LHCN-M2 (cell line): ENCODE data around the gene ZCCHC24. TPM values are rescaled to one million over a fixed set of nuclear protein-coding genes. Genes with fewer than 3 reads are reported as not detected.

Experiments
- DNase-seq: peaks from one replicate; pipeline ENCODE4 v3.0.0-alpha.2; 2012; ENCODE audit warnings: low read depth
- total RNA-seq: library from RNA; depleted of rRNA; stranded (reverse); fragments of >200 nt; gene quantifications from 2 replicates; pipeline ENCODE4 v1.2.3, GENCODE V29; 2014

The ZCCHC24 gene
- total RNA-seq, 1 experiment from 2014 or later: 17.7 TPM

DNA sequence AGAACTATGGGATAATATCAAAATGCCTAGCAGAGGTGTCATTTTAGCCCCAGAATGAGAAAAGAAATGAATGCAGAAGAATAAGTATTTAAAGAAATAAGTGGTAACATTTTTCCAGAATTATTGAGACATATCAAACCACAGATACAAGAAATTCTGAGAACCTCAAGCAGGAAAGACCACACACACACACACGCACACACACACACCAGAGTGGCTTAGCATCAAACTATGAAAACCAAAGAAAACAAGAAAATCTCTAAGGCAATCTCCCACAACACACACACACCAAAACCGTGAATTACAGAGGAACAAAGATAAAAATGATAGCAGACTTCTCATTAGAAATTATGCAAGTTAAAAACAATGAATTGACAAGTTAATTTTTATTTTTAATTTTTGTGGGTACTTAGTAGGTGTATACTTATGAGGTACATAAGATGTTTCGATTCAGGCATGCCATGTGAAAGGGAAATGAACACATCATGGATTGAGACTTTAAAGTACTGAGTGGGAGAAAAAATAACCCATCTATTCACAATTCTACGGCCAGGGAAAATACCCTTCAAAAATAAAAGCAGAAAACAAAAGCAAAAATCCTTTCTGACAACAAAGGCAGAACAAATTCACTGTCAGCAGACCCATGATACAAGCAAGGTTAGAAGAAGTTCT lies 83.6 kb downstream of the ZCCHC24 start:
- peak; percentile 47 for DNase-seq

DNA sequence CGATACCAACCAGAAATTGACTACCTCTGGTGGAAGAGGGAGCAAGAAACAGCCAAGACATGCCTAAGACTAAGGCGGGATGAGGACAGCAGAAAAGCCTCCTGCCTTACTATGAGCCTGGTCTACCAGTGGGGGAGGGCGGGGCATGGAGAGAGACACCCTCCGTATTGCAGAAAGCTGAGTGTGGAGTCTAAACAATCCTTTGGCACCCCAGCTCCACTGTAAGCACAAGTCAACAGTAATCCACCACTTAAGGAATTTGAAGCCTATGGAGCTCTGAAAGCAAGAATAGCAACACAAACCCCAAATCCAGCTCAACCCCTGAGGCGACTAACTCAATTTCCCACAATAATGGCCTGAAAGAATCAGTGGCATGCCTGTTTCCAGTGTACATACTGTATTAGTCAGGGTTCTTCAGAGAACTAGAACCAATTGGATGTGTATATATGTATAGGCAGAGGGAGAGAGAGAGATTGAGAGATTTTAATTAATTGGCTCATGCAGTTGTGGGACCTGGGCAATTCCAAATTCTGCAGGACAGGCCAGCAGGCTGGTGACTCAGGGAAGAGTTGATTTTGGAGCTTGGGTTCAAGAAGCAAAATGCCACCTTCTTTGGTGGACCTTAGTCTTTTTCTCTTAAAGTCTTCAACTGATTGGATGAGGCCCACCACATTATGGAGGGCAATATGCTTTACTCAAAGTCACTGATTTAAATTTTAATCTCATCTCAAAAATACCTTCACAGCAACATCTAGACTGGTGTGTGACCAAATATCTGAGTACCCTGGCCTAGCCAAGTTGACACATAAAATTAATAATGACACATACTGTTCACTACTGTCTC lies 84.7 kb downstream of the ZCCHC24 start:
- DNase-seq: no peak

DNA sequence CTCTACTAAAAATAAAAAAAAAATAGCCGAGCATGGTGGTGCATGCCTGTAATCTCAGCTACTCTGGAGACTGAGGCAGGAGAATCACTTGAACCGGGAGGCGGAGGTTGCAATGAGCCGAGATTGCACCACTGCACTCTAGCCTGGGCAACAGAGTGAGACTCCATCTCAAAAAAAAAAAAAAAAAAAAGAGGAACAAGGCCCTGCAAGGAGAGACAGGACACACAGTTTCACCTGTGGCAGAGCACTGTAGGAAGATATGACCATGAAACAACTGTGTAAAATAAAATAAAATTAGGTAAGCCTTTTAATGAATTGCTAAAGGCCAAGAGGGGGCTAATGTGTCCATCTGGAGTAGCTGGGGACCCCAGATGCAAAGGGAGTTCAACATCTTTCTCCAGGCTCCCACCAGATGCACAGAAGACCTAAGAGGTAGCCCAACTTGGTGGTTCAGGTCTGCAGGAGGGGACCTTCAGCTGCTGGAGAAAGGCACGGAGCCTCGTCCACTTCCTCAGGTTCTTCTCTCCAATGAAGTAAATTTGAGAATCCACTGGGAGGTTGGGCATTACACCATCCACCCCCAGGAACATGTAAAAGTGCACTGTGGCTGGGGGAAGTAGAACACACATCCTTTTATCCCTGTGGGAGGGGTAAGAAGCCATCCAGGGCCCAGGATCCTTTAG lies 85.5 kb downstream of the ZCCHC24 start:
- DNase-seq: no peak

DNA sequence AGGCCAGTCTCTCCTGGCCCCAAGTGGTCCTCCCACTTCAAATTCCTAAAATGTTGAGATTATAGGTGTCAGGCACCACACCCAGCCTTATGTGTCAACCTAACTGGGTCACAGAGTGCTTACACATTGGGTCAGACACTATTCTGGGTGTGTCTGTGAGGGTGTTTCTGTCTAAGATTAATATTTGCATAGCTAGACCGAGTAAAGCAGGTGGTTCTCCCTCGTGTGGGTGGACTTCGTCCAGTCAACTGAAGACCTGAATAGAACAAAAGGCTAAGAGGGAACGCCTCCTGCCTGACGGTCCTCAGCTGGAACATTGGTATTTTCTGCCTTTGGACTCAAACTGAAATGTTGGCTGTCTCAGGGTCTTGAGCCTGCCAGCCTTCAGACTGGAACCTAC lies 86.6 kb downstream of the ZCCHC24 start:
- DNase-seq: no peak

DNA sequence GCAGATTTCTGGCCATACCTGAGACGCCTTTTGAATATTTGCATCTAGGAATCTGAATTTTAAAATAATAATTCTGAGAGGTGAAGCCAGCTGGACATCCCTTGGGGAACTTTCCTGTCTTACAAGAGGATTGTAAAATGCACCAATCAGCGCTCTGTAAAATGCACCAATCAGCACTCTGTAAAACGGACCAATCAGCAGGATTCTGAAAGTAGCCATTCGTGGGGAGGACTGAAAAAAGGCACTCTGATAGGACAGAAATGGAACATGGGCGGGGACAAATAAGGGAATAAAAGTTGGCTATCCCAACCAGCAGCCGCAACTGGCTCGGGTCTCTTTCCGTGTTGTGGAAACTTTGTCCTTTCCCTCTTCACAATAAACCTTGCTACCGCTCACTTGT lies 88.2 kb downstream of the ZCCHC24 start:
- no peak for DNase-seq

DNA sequence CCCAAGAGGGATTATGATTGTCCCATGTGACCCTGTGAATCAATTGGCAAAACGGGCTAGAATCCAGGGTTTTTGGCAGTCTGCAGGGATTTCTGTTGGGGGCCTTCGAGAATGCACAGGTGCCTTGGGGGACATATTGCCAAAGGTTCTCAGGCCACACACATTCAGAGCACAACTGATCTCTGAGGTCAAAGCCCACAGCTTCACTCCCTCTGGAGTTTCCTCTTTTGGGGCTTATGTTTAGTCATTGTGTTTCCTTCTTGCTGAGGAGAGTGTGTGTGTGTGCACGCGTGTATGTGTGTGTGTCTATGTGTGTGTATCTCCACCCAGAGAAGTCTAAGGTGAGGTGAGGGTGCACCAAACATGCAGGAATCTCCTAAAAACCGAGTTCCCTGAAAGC lies 89.3 kb downstream of the ZCCHC24 start:
- DNase-seq: no peak

DNA sequence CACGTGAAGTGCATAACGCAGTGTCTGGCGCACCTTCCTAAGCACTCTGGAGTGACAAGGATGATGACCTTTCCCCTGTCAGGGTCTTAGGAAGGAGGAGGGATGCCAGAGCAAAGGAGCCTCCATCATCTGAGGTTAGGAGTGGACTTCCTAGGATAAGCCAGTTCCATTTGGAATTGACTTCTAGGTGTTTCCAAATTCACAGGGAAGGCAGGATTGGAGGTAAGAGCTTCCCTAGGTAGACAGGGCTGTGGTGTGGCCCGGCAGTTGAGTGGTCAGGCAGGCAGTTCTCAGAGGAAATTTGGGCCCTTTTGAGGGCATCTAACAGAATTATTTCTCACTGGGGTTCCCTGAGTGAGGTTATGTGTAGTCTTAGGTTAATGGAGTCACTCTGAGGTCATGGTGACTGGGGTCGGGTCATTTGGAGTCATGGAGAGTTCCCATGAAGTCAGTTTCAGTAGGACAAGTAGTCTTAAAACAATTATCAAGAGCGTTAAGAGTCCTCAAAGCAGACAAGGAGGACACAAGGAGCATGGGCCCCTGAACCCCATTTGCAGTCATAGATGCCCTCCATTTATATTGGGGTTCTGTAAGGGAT lies 89.9 kb downstream of the ZCCHC24 start:
- no peak for DNase-seq

DNA sequence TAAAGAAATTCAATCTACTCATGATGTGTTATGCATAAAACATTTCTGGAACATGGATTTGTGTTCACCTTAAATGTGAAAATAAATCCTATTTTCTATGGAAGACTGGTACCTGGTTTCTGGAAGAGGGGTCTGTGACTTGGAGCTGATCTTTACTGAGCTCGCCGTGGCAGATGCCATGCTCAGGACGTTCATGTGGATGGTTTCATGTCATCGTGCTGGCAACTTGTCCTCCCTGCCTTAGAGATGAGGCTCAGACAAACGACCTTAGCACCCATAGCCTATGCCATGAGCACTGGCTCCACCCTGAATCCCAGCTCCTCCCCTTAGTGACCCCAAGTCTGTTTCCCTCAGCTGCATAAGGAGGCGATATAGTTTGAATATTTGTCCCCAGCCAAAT lies 90.8 kb downstream of the ZCCHC24 start:
- no peak for DNase-seq

DNA sequence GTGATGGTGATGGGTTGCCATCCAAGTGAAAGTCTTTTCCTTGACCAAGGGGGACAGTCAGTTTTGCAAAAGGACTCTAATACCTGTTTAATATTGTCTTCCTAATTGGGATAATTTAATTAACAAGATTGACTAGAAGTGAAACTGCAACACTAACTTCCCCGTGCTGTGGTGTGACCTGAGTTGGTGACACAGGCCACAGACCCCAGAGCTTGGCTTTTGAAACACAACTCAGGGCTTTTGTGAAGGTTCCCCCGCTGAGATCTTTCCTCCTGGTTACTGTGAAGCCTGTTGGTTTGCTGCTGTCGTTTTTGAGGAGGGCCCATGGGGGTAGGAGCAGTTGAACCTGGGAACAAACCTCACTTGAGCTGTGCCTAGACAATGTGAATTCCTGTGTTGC lies 91.3 kb downstream of the ZCCHC24 start:
- DNase-seq: no peak

DNA sequence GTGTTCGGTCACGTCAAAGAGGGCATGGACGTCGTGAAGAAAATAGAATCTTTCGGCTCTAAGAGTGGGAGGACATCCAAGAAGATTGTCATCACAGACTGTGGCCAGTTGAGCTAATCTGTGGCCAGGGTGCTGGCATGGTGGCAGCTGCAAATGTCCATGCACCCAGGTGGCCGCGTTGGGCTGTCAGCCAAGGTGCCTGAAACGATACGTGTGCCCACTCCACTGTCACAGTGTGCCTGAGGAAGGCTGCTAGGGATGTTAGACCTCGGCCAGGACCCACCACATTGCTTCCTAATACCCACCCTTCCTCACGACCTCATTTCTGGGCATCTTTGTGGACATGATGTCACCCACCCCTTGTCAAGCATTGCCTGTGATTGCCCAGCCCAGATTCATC lies 91.7 kb downstream of the ZCCHC24 start:
- no peak for DNase-seq

DNA sequence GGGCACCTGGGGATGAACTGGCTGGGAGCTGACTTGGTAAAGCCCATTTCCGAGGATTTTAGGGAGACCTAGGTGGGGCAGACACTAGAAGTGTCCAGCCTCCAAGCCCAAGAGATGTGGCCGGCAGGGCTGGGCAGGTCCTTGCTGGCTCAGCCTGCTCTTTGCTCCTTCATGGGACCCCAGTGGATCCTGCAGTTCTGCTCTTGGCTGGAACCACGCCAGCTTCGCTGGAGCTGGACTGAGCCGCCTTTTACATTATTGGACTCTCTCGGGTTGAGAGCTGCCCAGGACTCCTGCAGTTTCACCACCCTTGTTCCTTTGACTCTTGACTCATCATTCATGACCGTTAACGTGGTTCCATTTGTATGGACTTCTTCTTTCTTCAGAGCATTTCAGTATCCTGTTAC lies 92.4 kb downstream of the ZCCHC24 start:
- no peak for DNase-seq

DNA sequence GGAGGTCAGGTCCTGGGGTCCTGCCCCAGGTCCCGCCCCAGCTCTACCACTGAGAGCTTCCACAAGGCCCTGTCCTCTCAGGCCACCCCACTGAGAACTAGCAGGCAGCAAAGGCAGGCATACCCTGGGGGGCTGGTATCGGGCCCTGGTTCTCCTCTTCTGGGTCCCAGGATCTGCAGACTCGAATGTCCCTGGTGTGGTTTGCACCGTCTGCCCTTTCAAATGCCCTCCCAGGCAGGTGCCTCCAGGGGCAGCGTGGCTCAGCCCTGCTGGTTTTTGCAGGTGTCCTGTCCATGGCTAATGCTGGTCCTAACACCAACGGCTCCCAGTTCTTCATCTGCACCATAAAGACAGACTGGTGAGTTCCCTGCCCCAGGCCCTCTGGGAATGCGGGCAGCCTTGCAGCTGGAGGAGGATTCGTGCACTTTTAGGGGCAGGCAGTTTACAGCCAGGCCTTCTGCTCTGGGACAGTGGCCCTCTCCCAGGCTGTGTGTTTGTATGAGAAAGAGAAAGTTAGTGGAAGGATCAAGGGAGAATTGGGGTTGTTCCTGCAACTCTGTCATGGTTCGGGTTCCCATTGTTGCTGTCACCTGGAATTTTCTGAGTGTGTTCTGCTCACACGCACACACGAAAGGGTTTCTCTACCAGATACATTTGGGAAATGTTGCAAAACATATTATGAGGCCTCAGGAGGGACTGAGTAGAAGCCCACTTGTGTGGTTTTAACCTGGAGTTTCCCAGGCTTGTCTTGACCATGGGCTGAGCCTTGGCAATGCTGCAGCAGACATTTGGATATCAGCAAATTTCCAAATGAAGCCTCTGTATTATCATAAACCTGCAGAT lies 93.2 kb downstream of the ZCCHC24 start:
- DNase-seq: no peak

DNA sequence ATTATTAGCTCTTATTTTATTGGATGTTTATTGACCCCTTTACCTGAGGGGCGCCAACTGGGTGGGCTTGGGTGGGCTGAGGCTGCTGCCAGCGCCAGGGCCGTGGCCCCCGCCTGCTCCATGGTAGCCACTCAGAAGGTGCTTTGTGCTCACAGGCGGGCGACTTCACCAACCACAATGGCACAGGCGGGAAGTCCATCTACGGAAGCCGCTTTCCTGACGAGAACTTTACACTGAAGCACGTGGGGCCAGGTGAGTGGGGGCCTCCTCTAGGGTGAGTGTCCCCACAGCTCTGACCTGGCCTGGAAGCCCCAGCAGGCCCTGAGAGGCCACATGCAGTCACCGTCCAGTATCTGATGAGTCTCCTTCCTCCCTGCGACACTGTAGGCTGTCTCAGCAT lies 94.1 kb downstream of the ZCCHC24 start:
- DNase-seq: no peak

DNA sequence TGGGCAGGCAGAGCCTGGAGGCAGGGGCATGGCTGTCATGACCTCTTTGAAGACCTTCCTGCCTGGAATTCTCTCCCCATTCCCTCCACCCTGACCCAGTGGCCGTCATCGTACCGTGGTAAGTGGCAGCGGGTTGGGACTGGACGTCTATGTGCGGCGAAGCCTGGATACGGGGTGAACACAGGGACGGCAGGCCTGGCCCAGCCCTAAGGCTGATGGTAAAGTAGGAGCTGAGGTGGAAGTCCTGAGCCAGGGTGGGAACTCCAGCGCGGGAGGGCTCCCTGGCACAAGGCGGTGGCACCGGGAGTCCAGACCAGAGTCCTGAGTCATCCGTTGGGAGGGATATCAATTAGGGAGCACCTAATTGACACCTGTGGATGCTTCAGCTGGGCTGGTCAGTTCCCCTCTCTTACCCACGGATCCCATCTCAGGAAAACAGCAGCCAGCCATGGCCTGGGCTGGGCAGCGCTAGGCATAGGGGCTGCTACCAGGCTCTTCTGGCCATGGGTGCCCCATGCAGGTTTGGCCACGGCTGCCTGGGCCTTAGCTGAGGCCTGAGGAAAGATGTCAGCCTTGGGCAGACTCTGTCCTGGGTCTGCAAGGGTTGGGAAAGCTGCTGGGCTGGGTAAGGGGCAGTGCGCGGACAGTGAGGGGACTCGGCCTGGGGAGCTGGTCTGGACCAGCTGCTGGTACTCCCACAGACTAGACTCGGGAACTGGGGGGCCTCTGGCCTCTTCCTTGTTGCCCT lies 94.8 kb downstream of the ZCCHC24 start:
- no peak for DNase-seq

DNA sequence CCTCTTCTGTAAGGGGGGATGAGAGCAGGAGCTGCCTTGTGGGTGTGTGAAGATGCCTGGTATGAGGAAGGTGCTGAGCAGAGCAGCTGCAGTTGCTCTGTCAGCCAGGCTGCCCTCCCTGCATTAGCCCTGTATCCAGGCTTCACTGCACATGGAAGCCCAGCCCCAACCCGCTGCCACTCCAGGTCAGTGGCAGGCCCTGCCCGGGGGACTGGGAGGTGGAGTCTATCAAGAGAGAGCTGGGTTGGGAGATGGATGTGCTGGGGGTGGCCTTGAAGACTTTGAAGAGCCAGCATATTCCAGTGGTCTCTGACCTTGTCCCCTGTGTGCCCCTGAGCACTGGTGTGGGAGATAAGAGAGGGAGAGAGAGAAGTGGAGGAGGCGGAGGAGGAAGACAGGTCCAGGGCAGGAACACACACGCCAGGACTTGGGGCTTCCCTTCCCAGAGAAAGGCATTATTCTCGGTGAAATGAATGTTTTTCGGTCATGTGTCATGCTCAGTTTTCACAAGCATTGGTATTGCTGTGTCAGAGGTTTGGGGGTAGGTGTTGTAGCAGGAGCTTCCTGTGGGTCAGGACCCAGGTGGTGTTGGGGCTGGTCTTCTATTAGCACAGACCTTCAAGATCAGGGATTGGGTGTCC lies 95.5 kb downstream of the ZCCHC24 start:
- DNase-seq: no peak

DNA sequence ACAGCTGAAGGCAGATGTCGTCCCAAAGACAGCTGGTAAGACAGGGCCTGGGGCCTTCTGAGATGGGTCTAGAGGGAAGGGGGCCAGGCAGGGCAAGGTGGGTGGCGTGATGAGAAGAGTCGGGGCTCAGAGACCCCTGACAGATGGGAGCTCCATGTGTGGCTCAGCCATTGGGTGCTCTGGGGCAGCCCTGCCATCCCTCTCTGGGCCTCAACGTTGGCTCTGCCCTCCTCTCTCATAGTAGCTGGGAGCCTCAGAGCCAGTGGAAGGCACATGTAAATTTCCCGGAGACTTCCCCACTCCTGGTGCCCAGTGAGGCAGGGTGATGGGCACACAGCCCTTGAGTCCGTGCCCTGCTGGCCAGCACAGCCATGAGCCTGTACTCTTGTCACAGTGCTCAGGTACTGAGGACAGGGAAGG lies 96.3 kb downstream of the ZCCHC24 start:
- DNase-seq: no peak

DNA sequence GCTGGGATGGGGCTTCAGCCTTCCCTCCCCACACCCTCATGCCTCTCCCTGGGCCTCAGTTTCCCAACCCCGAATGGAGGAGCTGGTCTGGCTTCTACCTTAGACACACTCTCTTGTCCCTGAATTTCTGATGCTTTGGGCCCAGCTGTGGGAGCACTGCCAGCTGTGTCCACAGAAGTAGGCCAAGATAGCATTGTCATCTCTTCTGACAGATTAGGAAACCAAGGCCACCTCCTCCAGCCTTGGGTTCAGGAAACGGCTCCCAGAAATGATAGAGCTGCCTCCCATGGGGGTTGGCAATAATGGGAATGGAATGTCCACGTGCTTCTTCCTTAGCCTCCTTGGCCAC lies 96.8 kb downstream of the ZCCHC24 start:
- DNase-seq: no peak

DNA sequence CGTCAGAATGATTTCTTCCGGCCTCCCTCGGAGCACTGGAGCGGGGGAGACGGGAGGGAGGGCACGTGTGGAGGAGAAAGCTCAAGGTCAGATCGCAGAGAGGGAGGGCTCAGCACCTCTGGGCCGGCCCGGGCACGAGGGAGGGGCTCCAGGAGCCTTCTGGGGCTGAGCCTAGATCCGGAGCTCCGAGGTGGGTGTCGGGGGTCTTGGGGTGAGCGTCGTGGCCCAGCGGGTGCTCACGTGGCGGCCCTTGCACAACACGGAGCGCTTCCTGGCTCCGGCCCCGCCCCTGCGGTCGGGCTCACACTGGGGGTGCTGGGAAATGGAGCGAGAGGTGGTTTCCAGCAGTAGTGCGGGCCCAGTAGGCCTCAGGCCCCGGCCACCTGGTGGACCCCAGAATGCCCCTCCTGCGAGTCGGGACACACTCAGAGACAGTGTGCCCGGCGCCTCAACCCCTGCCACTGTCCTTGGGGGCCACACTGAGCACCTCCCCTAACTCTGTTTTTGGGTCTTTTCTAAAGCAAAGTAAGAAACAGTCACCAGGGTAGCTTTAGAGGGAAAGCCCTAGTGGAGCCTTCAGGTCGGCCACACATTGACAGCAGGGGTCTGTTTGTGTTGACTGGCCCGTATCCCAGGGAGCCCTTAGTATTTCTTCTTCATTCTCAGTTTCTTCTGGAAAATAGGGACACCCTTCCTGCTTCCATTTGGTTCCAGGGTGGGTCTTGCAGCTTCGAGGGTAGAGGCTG lies 97.4 kb downstream of the ZCCHC24 start:
- DNase-seq: peak; percentile 65

DNA sequence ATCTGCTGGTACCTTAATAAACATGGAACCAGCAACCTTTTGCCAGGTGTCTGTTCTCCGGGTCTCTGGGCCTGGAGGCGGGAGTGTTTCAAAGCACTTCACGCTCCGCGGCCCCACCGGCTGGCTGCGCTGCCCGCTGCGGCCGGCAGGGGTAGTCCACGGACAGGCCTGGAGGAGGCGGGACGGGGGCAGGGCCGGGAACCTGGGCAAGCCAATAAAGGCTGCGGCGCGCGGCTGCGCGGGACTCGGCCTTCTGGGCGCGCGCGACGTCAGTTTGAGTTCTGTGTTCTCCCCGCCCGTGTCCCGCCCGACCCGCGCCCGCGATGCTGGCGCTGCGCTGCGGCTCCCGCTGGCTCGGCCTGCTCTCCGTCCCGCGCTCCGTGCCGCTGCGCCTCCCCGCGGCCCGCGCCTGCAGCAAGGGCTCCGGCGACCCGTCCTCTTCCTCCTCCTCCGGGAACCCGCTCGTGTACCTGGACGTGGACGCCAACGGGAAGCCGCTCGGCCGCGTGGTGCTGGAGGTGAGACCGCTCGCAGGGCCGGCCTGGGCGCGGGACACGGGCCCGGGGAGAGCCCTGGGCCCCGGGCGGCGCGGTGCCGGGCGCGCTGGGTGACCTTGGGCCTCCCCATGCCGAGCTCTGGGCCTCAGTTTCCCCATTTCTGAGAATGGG lies 98.1 kb downstream of the ZCCHC24 start, which contains the start of gene PPIF:
PPIF (plus strand) TSS at position 244 of the 668 bp plus-strand sequence; CDS start at position 324, 80 bp downstream.
- DNase-seq: peak; percentile 86
